ENCODE measurements around the gene ITGAE. TPM values are rescaled to one million over a fixed set of nuclear protein-coding genes. Genes with fewer than 3 reads are reported as not detected.

The ITGAE gene
- total RNA-seq, 1 experiment from 2014 or later: 60.2 TPM

- no peak overlapping the region for H3K4me3 ChIP-seq (ENCODE audit: low read depth, low read length, poor library complexity, severe bottlenecking)
- no peak for DNase-seq (ENCODE audit: low spot score)
- TF ChIP-seq EZH2 (IDR thresholded peaks at IDR 0.05; ENCODE audit: borderline replicate concordance, low read depth, low read length, poor library complexity, severe bottlenecking) (no peak), CTCF (conservative IDR thresholded peaks at IDR 0.05; ENCODE audit: low read depth, low read length) (no peak)
- peaks cover 7% of the 10 kb centered on the region for H3K4me1 ChIP-seq (ENCODE audit: insufficient read depth, low read length, poor library complexity, severe bottlenecking)
- CTCF ChIA-PET: no interaction called here
- POLR2A ChIA-PET (ENCODE audit: low non-redundant PET): interaction anchor here (0.6 kb wide), 1 partner anchor 40 kb away, joined by 9 read pairs; no protein-coding TSS in a partner anchor
- H3K36me3 ChIP-seq (ENCODE audit: insufficient read depth, low read length, poor library complexity, severe bottlenecking): no peaks in the 10 kb centered on the region
- no TSS peak for BruUV-seq (replicated peaks)
- no peaks in the 10 kb centered on the region for H3K9me3 ChIP-seq (ENCODE audit: low read depth, low read length, poor library complexity, severe bottlenecking)
- H3K27me3 ChIP-seq (replicated peaks; ENCODE audit: insufficient read depth, low read depth, low read length, poor library complexity): peaks cover 18% of the 10 kb centered on the region
- no peak overlapping the region for H3K27ac ChIP-seq (ENCODE audit: low read depth, low read length, poor library complexity, severe bottlenecking)
- intact Hi-C loops (cut with micrococcal nuclease; ENCODE audit: unreplicated experiment): no loop called here
Measured at GRCh38 chr17:3699951-3700350, 101.0 kb downstream of the ITGAE start.

- DNase-seq (ENCODE audit: low spot score): no peak
- TF ChIP-seq EZH2 (IDR thresholded peaks at IDR 0.05; ENCODE audit: borderline replicate concordance, low read depth, low read length, poor library complexity, severe bottlenecking) (no peak), CTCF (conservative IDR thresholded peaks at IDR 0.05; ENCODE audit: low read depth, low read length) (no peak)
- Histone ChIP-seq H3K9me3 (ENCODE audit: low read depth, low read length, poor library complexity, severe bottlenecking) (no peaks in the 10 kb centered on the region), H3K27me3 (replicated peaks; ENCODE audit: insufficient read depth, low read depth, low read length, poor library complexity) (peaks cover 24% of the 10 kb centered on the region), H3K4me1 (ENCODE audit: insufficient read depth, low read length, poor library complexity, severe bottlenecking) (peaks cover 7% of the 10 kb centered on the region), H3K4me3 (ENCODE audit: low read depth, low read length, poor library complexity, severe bottlenecking) (no peak overlapping the region), H3K27ac (ENCODE audit: low read depth, low read length, poor library complexity, severe bottlenecking) (no peak overlapping the region), H3K36me3 (ENCODE audit: insufficient read depth, low read length, poor library complexity, severe bottlenecking) (no peaks in the 10 kb centered on the region)
- POLR2A ChIA-PET (ENCODE audit: low non-redundant PET): no interaction called here
- no TSS peak for BruUV-seq (replicated peaks)
- CTCF ChIA-PET: no interaction called here
- intact Hi-C loops (cut with micrococcal nuclease; ENCODE audit: unreplicated experiment): no loop called here
Measured at GRCh38 chr17:3698139-3698538, 102.8 kb downstream of the ITGAE start.

- BruUV-seq (replicated peaks): no TSS peak
- peaks cover 7% of the 10 kb centered on the region for H3K4me1 ChIP-seq (ENCODE audit: insufficient read depth, low read length, poor library complexity, severe bottlenecking)
- no peaks in the 10 kb centered on the region for H3K36me3 ChIP-seq (ENCODE audit: insufficient read depth, low read length, poor library complexity, severe bottlenecking)
- CTCF ChIA-PET: no interaction called here
- no peak for DNase-seq (ENCODE audit: low spot score)
- no peak overlapping the region for H3K27ac ChIP-seq (ENCODE audit: low read depth, low read length, poor library complexity, severe bottlenecking)
- POLR2A ChIA-PET (ENCODE audit: low non-redundant PET): no interaction called here
- H3K4me3 ChIP-seq (ENCODE audit: low read depth, low read length, poor library complexity, severe bottlenecking): no peak overlapping the region
- intact Hi-C loops (cut with micrococcal nuclease; ENCODE audit: unreplicated experiment): no loop called here
- TF ChIP-seq EZH2 (IDR thresholded peaks at IDR 0.05; ENCODE audit: borderline replicate concordance, low read depth, low read length, poor library complexity, severe bottlenecking): no peak
- no peak for TF ChIP-seq CTCF (conservative IDR thresholded peaks at IDR 0.05; ENCODE audit: low read depth, low read length)
- H3K9me3 ChIP-seq (ENCODE audit: low read depth, low read length, poor library complexity, severe bottlenecking): no peaks in the 10 kb centered on the region
- peaks cover 24% of the 10 kb centered on the region for H3K27me3 ChIP-seq (replicated peaks; ENCODE audit: insufficient read depth, low read depth, low read length, poor library complexity)
Measured at GRCh38 chr17:3697103-3697476, 103.9 kb downstream of the ITGAE start.

Data from A673 (cell line).